HG02763 (cell line): ENCODE measurements around the gene TP53TG5.

Source experiments
- ATAC-seq: cut with Tn5 transposase; IDR thresholded peaks from one replicate; pipeline ENCODE4 v1.9.1; 2021; ENCODE audit warnings: mild to moderate bottlenecking, moderate library complexity; ENCODE audit not compliant: unreplicated experiment

Gene TP53TG5

DNA sequence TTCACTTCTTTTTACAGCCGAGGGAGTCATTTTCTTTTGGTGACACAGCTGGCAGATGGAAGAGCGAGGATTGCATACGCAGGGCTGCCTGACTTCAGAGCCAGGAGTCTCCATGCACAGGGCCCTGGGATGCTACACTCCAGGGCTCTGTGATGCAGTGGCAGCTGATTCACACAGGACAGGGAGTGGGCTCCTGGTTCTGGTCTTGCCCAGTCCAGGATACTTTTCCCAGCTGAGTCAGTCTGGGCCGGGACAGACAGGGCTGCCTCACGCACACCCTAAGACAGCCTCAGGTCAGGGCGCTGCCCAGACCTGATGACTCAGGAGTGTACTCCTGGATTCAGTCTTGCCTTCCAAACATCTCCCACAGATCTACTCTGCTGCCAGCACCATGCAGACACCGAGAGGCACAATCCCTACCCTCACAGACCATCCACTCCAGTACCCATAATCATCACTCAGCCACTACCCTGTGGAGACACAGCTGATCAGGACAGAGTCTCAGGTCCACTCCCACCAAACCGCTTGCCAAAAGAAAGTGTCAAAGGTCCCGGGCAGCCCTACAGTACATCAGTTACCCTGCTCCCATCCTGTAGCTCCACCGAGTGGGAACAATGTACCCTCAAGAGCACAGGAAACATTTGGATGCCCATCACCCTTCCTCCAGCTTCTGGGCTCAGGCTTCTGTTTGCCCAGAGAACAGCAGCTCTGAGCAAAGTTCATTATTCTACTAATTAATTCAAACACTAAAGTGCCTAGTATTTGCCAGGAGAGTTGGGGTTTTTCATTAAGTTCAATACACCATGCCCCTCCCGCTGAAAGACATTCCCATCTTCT, 41.4 kb downstream of the TP53TG5 start:
- no peak for ATAC-seq

DNA sequence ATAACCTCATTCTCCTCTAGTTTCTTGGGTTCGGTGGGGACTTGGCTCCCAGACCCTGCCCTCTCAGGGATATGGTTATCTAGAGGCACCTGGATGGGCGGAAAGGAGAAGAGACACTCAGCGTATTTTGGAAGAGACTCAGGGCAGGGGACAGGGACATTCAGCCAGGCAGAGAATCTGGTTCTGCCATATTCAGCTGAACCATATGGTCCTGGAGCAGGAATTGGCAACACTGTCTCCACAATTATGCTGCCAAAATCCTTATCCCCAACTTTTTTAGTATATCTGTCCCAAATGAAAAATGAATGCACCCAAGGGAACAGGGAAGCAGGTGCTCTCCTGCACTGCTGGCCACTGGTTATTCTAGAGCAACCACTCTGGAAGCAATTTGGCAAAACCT, 47.6 kb downstream of the TP53TG5 start:
- no peak for ATAC-seq

DNA sequence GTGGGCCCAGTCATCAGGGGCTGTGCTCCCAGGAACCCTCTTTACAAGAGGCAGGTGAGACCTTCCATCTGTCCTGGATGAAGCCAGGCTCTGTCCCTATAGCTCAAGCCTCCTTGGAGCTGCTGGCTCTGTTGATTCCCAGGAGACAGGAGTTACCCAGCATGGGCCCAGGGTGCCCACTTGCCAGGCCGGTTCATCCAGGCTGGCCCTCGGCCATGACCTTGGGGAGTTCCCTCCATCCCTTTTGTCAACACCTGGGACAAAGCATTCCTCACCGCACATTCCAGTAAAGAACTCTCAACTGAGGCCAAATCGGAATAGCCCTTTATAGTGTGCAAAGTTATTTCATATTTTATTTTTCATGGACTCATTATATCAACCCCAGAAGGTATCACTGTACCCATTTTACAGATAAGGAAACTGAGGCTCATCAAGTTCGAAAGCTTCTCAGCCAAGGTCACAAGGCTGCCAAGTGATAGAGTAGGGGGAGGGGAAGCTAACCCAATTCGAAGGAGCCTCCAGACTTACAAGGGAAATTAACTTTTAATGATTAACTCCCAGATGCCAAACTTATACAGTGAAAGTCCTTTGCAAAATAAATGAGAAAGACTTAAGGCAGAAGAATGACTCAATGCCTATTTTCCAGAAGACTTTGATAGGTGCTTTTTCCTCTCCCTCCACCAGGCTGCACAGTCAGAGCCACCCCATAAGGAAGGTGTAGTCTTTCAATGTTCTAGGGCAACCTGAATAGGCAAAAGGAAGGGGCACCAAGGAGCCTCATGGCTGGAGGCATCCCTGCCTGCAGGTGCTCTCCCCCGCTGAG, 48.4 kb downstream of the TP53TG5 start:
- ATAC-seq: no peak

- ATAC-seq: no peak
These were observed 49.7 kb downstream of the TP53TG5 start for GRCh38 chr20:45328451-45328850.

GRCh38 chr20:45325371-45325770, 52.8 kb downstream of the TP53TG5 start:
- no peak for ATAC-seq

- no peak for ATAC-seq
These were observed 54.4 kb downstream of the TP53TG5 start for GRCh38 chr20:45323731-45324130.

DNA sequence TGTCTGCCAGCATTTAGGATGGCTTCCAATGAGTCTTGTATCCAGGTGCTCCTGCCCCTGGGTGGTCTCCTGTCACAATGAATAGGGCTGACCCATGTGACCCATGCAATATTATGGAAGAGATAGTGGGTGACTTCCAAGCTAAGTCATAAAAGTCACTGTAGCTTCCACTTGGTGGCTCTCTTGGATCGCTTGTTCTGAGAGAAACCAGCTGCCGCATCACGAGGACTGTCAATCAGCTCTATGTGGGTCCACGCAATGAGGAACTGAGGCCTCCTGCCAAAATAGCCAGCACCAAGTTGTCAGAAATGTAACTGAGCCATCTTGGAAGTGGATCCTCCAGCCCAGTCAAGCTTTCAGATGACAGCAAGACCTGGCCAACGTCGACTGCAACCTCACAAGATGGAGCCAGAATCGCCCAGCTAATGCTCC, 55.2 kb downstream of the TP53TG5 start:
- ATAC-seq: no peak
